Dedifferentiated amniotic fluid mesenchymal stem cell (primary cell): ENCODE measurements around the gene LTV1.
"Not testable (repeated sequence)": the region's sequence is repeated elsewhere in the genome, so short reads cannot be mapped to it uniquely, and the experiment has no call there.

Experiments used
- DNase-seq: peaks from one replicate; pipeline ENCODE4 v3.0.0-alpha.2; 2016; ENCODE audit errors: extremely low spot score

Gene LTV1, protein sequence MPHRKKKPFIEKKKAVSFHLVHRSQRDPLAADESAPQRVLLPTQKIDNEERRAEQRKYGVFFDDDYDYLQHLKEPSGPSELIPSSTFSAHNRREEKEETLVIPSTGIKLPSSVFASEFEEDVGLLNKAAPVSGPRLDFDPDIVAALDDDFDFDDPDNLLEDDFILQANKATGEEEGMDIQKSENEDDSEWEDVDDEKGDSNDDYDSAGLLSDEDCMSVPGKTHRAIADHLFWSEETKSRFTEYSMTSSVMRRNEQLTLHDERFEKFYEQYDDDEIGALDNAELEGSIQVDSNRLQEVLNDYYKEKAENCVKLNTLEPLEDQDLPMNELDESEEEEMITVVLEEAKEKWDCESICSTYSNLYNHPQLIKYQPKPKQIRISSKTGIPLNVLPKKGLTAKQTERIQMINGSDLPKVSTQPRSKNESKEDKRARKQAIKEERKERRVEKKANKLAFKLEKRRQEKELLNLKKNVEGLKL

GRCh38 chr6:143842902-143843676 lies at the start of gene LTV1:
TSS of gene LTV1 (plus strand) at chr6:143843338. CDS start at chr6:143843478, 140 bp downstream.
- DNase-seq = peak; percentile 97

GRCh38 chr6:143796551-143796950 lies 46.6 kb upstream of the LTV1 start:
- not testable (repeated sequence) for DNase-seq

- DNase-seq = not testable (repeated sequence)
Observed at GRCh38 chr6:143798487-143798886, 44.7 kb upstream of the LTV1 start.

DNA sequence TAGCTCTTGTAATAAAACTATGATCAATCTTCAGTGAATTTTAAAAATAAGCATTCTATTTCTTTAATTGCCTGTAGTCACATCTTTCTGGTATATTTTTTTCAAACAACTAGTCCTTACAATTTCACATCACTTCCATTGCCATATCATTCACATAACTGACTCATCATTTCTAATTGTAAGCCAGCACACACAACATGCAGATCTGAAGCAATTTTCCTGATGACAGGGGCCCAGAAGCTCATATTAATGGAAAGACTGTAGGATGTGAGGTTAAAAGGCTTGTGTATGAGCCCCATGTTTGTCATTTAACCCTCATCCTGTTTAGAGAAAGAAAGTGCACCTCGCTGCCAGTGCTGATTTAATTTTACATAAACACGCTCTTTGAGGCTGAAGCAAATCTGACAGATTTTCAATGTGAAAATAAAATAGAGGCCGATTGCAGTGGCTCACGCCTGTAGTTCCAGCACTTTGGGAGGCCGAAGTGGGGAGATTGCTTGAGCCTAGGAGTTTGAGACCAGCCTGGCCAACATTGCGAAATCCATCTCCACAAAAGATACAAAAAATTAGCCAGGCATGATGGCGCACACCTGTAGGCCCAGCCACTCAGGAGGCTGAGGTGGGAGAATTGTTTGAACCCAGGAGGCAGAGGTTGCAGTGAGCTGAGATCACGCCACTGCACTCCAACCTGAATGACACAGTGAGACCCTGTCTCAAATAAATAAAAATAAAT lies 40.1 kb upstream of the LTV1 start:
- no peak for DNase-seq

DNA sequence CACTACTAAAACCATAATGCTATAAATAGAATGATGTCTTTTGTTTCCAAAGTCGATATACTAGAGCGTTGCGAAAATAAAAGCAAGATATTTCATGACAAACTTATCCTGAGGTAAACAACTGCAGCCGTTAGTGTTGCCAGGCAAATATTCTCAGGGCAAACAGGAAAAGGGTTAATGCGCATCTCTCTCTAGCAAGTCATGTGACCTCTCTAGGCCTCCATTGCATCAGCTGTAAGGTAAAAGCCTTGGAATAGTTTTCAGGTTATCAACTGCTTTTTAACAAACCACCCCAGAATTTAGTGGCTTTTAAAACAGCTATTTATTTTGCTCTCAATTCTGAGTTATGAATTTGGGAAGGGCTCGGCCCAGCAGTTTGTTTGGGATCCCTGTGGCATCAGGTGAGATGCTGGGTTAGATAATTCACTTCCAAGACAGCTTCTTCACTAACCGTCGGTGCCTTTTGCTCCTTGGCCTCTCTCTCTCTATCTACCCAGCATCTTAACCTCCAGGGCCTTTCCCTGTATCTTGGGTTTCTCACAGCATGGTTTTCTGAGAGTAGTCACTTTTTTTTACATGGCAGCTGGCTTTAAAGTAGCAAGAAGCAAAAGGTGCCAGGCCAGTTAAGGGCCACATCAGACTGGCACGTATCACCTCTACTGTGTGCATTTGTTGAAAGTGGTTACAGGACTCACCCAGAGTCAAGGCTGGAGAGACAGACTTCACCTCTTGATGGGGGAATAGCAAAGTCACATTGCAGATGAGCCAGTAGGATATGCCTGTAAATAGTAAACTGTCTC lies 39.2 kb upstream of the LTV1 start:
- DNase-seq = no peak

GRCh38 chr6:143804835-143805239 lies 38.3 kb upstream of the LTV1 start:
- no peak for DNase-seq

GRCh38 chr6:143806282-143807102 lies 36.6 kb upstream of the LTV1 start:
- DNase-seq = peak; percentile 19

DNA sequence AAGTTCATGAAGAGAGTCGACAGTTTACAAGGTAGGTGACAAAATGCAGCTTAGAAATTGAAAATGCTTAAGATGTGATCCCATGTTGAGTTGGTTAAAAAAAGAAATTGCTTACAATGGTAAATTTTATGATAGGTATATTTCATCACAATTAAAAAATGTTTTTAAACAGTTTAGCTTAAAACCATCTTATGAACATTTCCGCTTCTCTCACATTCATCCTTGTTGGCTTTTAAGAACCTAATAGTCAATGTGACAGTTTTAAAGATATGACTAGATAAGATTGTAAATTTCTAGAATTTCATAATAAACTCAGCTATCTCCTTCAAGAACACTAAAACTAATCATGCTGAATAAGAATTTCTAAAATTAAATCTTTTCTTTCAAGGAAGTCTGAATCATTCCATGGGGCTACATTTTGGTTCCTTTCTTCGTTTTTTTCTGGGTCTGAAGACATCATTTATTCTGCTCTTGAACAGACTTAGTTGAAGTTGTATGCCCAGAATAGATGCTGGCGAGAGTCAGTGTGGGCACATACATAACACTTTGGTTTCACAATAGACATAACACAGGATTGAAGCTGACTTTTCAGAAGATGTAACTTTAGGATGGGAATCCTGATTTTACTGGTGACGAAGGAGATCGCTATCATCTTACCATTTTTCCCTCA lies 35.9 kb upstream of the LTV1 start:
- DNase-seq = no peak

GRCh38 chr6:143810745-143811144 lies 32.4 kb upstream of the LTV1 start:
- DNase-seq = no peak

GRCh38 chr6:143811501-143812157 lies 31.5 kb upstream of the LTV1 start:
- no peak for DNase-seq

- DNase-seq = no peak
Observed at GRCh38 chr6:143817621-143818020, 25.5 kb upstream of the LTV1 start.

GRCh38 chr6:143821359-143821758 lies 21.8 kb upstream of the LTV1 start:
- no peak for DNase-seq

- no peak for DNase-seq
Observed at GRCh38 chr6:143822584-143823024, 20.5 kb upstream of the LTV1 start.

GRCh38 chr6:143823548-143823947 lies 19.6 kb upstream of the LTV1 start:
- no peak for DNase-seq

- no peak for DNase-seq
Observed at GRCh38 chr6:143828572-143828971, 14.6 kb upstream of the LTV1 start.

DNA sequence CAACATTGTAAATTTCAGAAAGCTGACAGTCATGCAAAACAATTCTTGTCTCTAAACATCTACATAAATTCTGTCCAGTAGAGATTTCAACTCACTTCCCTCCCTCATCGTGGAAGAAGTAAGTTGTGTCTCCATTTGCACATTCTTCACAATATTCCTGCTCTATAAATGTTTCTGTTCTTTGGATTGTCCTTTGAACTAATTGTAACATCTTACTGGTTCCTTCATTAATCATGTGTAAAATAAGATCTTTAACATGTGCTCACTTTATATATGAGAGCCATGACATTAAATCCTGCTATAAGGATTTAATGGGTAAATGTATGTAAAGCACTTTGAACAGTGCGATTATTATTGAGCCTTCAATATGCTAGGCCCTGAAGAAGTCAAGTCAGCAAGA lies 7.0 kb upstream of the LTV1 start:
- no peak for DNase-seq

GRCh38 chr6:143838395-143838794 lies 4.7 kb upstream of the LTV1 start:
- DNase-seq = no peak

DNA sequence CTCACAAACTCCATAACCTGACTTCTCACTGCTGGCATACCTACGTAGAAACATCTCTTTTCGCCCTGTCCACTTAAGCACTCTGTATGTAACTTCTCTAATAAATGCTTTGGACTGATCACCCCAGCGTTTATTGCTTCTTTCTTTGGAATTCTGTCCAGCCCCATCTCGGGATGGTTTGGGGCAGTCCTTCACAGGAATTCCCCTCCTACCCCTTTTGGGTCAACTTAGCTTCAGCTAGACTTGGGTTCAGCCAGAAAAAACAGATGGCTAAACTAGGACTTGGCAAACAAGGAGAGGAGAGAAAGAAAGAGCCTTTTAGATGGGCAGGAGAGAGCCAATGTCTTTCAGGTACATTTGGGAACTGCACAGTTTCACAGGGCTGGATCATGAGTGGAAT lies 3.9 kb upstream of the LTV1 start:
- DNase-seq = no peak

DNA sequence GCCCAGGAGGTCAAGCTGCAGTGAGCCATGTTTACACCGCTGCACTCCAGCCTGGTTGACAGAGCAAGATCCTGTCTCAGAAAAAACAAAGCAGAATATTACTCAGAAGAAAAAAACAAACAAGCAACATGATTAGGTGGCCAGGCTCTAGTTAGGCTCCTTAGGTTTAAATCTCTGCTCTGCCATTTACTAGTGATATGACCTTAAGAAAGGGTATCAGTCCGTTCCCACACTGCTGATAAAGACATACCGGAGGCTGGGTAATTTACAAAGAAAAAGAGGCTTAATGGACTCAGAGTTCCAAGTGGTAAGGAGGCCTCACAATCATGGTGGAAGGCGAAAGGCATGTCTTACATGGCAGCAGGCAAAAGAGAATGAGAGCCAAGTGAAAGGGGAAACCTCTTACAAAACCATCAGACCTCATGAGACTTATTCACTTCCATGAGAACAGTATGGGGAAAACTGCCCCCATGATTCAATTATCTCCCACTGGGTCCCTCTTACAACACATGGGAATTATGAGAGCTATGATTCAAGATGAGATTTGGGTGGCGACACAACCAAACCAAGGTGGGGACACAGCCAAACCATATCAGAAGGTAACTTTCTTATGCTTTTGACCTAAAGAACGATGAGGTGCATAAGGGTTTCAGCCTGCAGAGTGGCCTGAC lies 2.4 kb upstream of the LTV1 start:
- no peak for DNase-seq
